Subcutaneous abdominal adipose tissue (tissue), 5 donors: ENCODE measurements around the gene SH3RF3.

Experiments
- H3K27ac ChIP-seq: one replicate; pipeline ENCODE4 v1.7.0; 2013; ENCODE audit warnings: low read depth, mild to moderate bottlenecking, inconsistent platforms, low read length, moderate library complexity
- H3K27me3 ChIP-seq, 5 donors: one replicate each; pipeline ENCODE4 v1.7.0; 2013; ENCODE audit warnings: low read length in 5 of 5, inconsistent platforms in 1 of 5; ENCODE audit not compliant: control insufficient read depth in 5 of 5, insufficient read depth in 4 of 5
- H3K36me3 ChIP-seq, 5 donors: one replicate each; pipeline ENCODE4 v1.7.0; 2013; ENCODE audit warnings: low read length in 5 of 5; ENCODE audit not compliant: control insufficient read depth in 5 of 5, insufficient read depth in 5 of 5
- H3K4me1 ChIP-seq, 5 donors: one replicate each; pipeline ENCODE4 v1.7.0; 2013; ENCODE audit warnings: low read length in 5 of 5, mild to moderate bottlenecking in 3 of 5, moderate library complexity in 1 of 5; ENCODE audit not compliant: control insufficient read depth in 5 of 5, insufficient read depth in 5 of 5
- H3K4me3 ChIP-seq, 5 donors: one replicate each; pipeline ENCODE4 v1.7.0; 2013; ENCODE audit warnings: low read length in 5 of 5, low read depth in 1 of 5
- H3K9ac ChIP-seq, 5 donors: one replicate each; pipeline ENCODE4 v1.7.0; 2013; ENCODE audit warnings: low read length in 5 of 5, mild to moderate bottlenecking in 4 of 5, moderate library complexity in 3 of 5
- H3K9me3 ChIP-seq, 5 donors: one replicate each; pipeline ENCODE4 v1.7.0; 2013; ENCODE audit warnings: low read length in 5 of 5; ENCODE audit not compliant: control insufficient read depth in 5 of 5
- donor health status: healthy.
- donor health status: healthy.
- donor health status: healthy.
- donor health status: healthy.
- donor health status: healthy.

Gene SH3RF3

DNA sequence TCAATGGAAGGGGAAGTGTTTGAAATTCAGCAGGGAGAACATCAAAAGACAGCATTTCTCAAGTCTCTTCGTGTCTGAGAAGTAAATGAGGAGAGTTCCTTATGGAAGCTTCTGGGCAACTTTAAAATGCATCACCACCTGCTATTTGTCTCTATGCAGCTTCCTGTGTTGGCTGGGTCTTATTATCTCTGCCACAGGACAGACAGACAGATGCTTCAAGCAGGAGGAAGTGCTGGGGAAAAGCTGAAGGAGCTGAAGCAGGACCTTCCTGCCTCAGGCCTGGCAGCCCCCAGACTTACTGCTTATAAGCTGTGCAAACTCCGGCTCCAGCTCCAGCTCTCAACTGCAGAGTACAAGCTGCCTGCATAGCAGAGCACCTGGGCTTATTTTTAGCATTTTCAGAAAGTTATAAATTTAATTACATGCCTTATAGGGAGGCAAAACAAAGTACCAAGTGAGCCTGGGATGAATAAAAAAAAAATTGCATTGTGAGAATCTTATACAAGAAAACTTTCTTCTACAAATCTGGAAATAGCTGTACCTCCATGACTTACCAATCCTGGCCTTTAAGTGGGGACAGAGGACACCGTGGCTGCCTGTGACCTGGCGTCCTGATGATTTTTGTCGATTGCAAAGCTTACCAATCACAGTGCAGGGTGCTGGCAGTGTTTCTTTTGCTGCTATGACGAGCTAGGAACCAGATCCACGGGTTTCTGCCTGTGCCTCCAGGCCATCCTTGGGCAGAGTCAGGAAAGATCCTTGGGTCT is 278.5 kb downstream of the SH3RF3 start:
- Histone ChIP-seq H3K4me1 (peaks cover 0 to 4% (median 0%) of the 10 kb centered on the region in 5 donors), H3K9me3 (no peaks in the 10 kb centered on the region), H3K4me3 (no peak overlapping the region), H3K27ac (no peak overlapping the region), H3K9ac (no peak overlapping the region), H3K36me3 (peaks cover 0 to 9% (median 2%) of the 10 kb centered on the region in 5 donors), H3K27me3 (no peaks in the 10 kb centered on the region)

DNA sequence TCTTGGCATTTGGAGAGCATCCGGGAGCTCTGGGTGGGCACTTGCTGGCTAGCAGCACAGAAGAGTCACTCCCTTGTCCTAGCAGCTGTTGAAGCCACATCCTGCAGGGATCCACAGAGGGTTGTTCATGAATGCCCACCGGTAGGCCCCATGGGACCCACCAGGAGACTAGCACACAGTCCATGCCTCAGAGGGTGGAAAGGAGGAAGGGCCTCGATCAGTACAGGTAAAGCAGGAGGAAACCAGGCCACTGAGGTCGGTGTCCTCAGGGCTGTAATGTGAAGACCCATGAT is 279.0 kb downstream of the SH3RF3 start:
- no peak overlapping the region for H3K9ac ChIP-seq
- H3K9me3 ChIP-seq: no peaks in the 10 kb centered on the region

DNA sequence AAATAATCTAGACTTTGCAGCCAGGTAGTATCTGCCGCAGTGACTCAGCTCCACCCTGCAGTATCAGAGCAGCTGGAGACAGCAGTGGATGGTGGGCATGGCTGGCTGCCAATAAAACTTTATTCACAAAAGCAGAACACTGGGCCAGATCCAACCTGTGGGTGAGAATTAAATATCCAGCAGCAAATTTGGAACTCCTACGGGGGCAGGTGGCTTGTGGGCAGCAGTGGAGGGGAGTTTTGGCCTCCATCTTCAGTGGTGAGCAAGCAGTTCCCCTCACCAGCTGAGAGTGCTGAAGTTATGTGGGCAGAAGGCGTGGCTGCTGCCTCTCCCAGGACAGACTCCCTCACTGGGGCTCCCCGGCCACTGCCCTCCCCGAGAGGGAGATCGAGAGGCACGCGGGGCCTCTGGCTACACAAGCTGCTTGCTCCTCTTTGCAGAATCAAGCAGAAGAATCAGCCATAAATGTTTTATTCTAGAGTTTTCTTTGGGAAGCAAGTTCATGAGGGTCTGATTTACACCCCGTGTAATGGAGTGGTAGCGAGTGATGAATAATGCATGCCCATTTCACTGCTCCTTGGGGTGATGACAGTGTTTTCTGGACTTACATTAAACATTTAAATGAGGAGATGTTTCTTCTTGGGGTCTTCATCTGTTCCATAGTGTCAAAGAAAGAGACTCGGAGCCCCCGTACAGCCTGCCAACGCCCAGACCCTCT is 280.5 kb downstream of the SH3RF3 start:
- H3K27me3 ChIP-seq: no peaks in the 10 kb centered on the region
- H3K27ac ChIP-seq: no peak overlapping the region
- no peaks in the 10 kb centered on the region for H3K9me3 ChIP-seq
- H3K9ac ChIP-seq: no peak overlapping the region
- H3K4me1 ChIP-seq: peaks cover 0 to 4% (median 0%) of the 10 kb centered on the region in 5 donors
- H3K4me3 ChIP-seq: no peak overlapping the region
- peaks cover 0 to 11% (median 2%) of the 10 kb centered on the region in 5 donors for H3K36me3 ChIP-seq

More for the DNA sequence above, 279.0 kb downstream of the SH3RF3 start:
- Histone ChIP-seq H3K4me1 (peaks cover 0 to 4% (median 0%) of the 10 kb centered on the region in 5 donors), H3K36me3 (peaks cover 0 to 9% (median 2%) of the 10 kb centered on the region in 5 donors), H3K4me3 (no peak overlapping the region), H3K27ac (no peak overlapping the region), H3K27me3 (no peaks in the 10 kb centered on the region)

DNA sequence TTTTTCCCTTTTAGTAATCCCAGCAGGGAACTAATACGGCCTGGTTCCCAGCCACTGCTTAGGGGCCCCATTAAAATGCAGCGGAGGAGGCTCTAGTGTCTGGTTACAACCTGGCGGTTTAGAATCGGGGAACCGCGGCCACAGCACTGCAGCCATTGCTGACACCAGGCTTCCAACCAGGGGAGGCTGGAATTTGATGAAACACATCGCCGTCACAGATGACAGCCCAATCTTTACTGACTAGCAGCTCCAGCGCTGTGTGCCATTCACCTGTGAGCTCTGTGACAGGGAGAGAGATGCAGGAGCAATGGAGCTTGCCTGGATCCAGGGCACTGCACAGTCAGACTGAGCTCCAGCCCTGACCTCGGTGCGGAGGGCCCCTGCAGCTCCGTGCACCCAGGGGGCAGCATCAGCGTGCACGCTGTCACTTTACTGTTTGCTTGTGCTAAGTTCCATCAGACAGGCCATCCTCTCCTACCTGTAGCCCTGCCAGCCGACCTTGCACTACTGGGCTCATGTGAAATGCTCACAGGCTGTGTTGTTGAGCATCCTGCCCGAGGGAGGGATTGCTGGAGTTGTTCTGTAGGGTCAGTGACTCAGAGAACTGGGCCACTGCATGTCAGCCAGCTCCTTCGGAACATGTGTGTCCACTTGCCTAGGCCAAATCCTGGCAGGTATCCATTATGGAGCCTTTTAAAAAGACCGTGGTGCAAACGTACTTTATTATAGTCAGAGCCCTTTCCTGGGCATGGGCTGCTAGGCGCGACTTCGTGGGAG is 281.2 kb downstream of the SH3RF3 start:
- no peaks in the 10 kb centered on the region for H3K27me3 ChIP-seq
- H3K9ac ChIP-seq: no peak overlapping the region

DNA sequence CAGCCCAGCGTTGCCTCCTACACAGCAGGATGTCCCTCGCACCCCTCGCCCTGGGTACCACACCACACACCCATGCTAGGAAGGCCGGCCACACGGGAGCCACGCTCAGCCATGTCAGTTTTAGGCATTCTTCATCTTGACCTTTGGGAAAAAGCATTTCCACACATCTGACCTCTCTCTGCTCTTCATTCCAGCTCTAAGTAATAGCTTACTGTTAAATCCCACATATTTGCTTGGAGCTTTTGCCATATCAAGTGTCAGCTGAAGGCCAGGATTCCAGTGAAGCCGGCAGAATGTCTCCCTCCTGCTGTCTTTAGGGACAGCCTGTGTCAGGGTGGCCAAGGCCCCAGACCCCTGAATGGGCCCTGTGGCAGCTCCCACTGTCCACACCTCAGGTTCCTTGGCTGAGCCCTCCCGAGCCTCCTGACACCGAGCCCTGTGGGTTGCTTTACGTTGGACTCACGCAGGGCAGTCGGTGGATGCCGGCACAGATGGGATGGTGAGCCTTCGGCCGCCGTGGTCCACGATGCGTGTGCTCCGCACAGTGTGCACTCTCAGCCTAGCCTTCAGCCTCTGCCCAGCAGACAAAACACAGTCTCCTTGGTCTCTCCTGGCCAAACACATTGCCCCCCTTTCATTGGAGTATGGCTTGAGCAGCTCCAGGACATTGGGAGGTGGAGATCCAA is 282.8 kb downstream of the SH3RF3 start:
- H3K36me3 ChIP-seq: peaks cover 0 to 12% (median under 1%) of the 10 kb centered on the region in 5 donors
- H3K27me3 ChIP-seq: no peaks in the 10 kb centered on the region
- no peak overlapping the region for H3K9ac ChIP-seq
- peaks cover 0 to 4% (median 0%) of the 10 kb centered on the region in 5 donors for H3K4me1 ChIP-seq
- no peak overlapping the region for H3K27ac ChIP-seq
- no peak overlapping the region for H3K4me3 ChIP-seq
- no peaks in the 10 kb centered on the region for H3K9me3 ChIP-seq

More for the DNA sequence above, 281.2 kb downstream of the SH3RF3 start:
- Histone ChIP-seq H3K27ac (no peak overlapping the region), H3K9me3 (no peaks in the 10 kb centered on the region), H3K4me1 (peaks cover 0 to 4% (median 0%) of the 10 kb centered on the region in 5 donors), H3K4me3 (no peak overlapping the region), H3K36me3 (peaks cover 0 to 15% (median 2%) of the 10 kb centered on the region in 5 donors)

DNA sequence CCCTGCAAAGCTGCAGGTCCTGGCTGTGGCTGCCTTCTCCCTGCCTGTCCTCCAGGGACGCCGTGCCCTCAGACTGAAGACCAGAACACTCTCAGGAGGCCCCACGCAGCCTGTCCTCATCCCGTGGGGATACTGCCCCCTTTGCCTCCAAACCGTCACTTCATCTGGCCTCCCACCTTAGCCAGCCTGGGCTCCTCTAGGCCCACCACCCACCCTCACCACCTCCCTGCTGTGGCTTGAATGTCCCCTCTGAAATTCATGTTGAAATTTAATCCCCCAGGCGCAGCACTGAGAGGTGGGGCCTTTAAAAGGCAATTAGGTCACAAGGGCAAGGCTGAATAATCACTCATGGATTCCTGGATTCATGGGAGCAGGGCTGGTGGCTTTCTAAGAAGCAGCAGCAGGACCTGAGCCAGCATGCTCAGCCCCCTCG is 286.6 kb downstream of the SH3RF3 start:
- Histone ChIP-seq H3K27me3 (no peaks in the 10 kb centered on the region), H3K4me1 (peaks cover 0 to 4% (median 0%) of the 10 kb centered on the region in 5 donors), H3K9me3 (no peaks in the 10 kb centered on the region), H3K4me3 (no peak overlapping the region), H3K9ac (no peak overlapping the region), H3K27ac (no peak overlapping the region), H3K36me3 (peaks cover 0 to 13% (median 6%) of the 10 kb centered on the region in 5 donors)

DNA sequence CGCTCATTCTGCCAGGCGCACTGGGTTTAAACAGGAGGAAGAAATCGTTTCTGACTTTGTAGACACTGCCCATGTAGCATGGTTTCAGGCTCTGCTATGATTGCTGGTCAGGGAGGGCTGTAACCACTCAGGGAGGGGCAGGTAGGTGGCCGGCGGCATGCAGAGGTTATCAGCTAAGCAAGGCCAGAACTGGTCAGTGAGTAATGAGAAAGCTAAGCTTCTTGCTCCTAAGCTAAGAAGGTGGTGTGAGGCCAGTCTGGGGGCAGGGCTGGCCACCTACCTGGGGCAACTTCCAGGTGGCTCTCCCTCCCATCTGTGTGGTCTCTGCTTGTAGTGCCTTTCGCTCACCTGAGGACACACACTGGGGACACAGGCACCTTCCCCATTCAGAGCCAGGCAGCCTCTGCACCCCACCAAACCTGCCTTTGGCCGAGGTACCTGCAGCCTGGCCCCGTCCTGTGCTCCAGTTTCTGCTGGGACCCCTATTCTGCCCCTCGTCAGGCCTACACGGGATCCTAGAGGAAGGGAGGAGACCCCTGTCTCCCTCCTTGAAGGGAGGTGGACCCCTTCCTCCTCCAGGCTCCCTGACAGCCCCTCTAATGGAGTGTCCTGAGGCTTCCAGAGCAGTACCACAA is 288.8 kb downstream of the SH3RF3 start:
- Histone ChIP-seq H3K36me3 (peaks cover 0 to 23% (median 14%) of the 10 kb centered on the region in 5 donors), H3K27ac (no peak overlapping the region), H3K4me1 (peaks cover 0 to 2% (median 0%) of the 10 kb centered on the region in 5 donors), H3K27me3 (no peaks in the 10 kb centered on the region), H3K4me3 (no peak overlapping the region), H3K9me3 (no peaks in the 10 kb centered on the region), H3K9ac (no peak overlapping the region)

DNA sequence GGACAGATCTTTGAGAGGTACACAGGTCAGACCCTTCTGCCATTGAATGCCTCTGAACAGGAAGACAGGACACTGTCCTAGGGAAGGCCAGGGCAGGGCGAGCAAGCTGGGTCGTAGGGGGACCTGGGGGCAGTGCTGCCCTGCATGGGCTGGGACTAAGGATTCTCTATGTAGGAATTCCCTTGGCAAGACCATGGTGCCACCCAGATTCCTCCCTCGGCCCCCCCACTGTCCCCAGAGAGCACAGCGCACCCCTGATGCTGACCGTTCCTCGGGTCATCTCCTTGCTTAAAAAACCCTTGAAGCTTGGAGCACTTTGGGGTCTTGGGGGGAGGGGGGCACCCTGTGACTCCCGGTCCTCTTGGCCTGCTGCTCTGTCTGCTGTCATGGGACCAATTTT is 289.7 kb downstream of the SH3RF3 start:
- Histone ChIP-seq H3K27ac (no peak overlapping the region), H3K4me1 (peaks cover 0 to 2% (median 0%) of the 10 kb centered on the region in 5 donors), H3K9me3 (no peaks in the 10 kb centered on the region), H3K36me3 (peaks cover 0 to 26% (median 16%) of the 10 kb centered on the region in 5 donors), H3K4me3 (no peak overlapping the region), H3K9ac (no peak overlapping the region), H3K27me3 (no peaks in the 10 kb centered on the region)

DNA sequence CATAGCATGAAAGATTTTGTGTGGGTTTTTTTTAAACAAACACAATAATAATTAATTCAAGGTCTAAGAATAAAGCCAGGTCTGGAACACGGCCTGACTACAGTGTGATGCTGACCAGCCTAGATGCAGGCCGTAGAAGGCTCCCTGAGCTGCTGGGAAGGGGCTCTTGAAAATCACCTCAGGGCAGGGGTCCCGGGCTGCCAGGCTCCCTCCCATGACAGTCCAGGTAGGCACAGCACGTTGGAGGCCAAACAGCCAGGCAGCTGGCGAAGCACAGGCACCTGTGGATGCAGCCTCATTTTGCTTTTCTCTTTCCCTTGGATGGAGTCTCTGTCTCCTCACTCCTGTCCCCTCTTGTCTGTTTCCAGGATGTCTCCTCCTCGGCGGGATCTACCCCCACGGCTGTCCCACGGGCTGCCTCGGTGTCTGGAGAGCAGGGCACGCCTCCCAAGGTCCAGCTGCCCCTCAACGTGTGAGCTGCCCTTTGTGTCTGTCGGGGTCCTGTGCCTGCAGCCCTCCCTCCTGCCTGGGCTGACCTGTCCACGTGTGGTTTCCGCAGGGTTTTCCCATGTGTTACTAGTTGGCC is 290.3 kb downstream of the SH3RF3 start:
- Histone ChIP-seq H3K36me3 (peaks cover 0 to 31% (median 16%) of the 10 kb centered on the region in 5 donors), H3K27ac (no peak overlapping the region), H3K4me3 (no peak overlapping the region), H3K4me1 (peaks cover 0 to 2% (median 0%) of the 10 kb centered on the region in 5 donors), H3K9me3 (no peaks in the 10 kb centered on the region), H3K27me3 (no peaks in the 10 kb centered on the region), H3K9ac (no peak overlapping the region)
